ENCODE measurements around the gene FUBP3.

DNA sequence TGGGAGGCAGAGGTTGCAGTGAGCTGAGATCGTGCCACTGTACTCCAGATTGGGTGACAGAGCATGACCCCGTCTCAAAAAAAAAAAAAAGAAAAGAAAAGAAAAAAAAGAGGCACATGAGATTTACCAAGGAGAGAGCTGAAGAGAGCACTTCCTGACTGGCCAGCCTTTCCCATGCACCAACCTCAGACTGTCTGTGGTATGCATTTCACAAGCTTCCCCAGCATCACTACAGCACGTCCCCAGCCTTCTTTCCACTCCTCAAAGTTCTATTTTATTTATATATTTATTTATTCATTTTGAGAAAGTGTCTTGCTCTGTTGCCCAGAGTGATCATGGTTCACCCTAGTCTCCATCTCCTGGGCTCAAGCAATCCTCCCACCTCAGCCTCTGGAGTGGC, 13.6 kb upstream of the FUBP3 start:
- TF ChIP-seq CTCF (IDR thresholded peaks at IDR 0.05; ENCODE audit: low read depth, low read length, poor library complexity, severe bottlenecking) (no peak), EZH2phosphoT487 (IDR thresholded peaks at IDR 0.05; ENCODE audit: borderline replicate concordance, low read length) (no peak)

Measured in DOHH2 (cell line).